Vagina (tissue), 2 donors: Measurements from ENCODE around the gene YWHAE. TPM values are rescaled to one million over a fixed set of nuclear protein-coding genes. Genes with fewer than 3 reads are reported as not detected.
A peak's percentile ranks its signal among the peaks of the same experiment; 100 is the strongest.
"Not testable (repeated sequence)": the region's sequence is repeated elsewhere in the genome, so short reads cannot be mapped to it uniquely, and the experiment has no call there.

Experiments
- DNase-seq, 2 donors: peaks; one replicate each; pipeline ENCODE4 v3.0.0-alpha.2; 2017; ENCODE audit errors: extremely low spot score in 2 of 2
- H3K27ac ChIP-seq: fragments of 200-600 bp; sonication (generic); one replicate; pipeline ENCODE4 v1.5.1; 2019
- H3K27me3 ChIP-seq: fragments of 200-600 bp; sonication (generic); one replicate; pipeline ENCODE4 v1.5.1; 2019
- H3K36me3 ChIP-seq, 2 donors: fragments of 200-600 bp; sonication (generic); one replicate each; pipeline ENCODE4 v1.5.1; 2017 to 2019
- H3K4me1 ChIP-seq: fragments of 200-600 bp; sonication (generic); one replicate; pipeline ENCODE4 v1.5.1; 2019
- H3K4me3 ChIP-seq, 2 donors: fragments of 200-600 bp; sonication (generic); 1 replicate in 1 of 2; 2 replicates in 1 of 2; pipeline ENCODE4 v1.5.1; 2016 to 2019
- H3K9me3 ChIP-seq: fragments of 200-600 bp; sonication (generic); one replicate; pipeline ENCODE4 v1.5.1; 2019
- CTCF ChIP-seq, 3 experiments: fragments of 450-650 bp in 2 of 3; fragments of 200-600 bp in 1 of 3; sonication (generic) in 1 of 3; IDR thresholded peaks; one replicate each; pipeline ENCODE4 v1.5.1; 2017 to 2019; ENCODE audit warnings: antibody characterized with exemption in 3 of 3, mild to moderate bottlenecking in 2 of 3, moderate library complexity in 2 of 3
- POLR2A ChIP-seq, 2 donors: fragments of 450-650 bp; IDR thresholded peaks; one replicate each; pipeline ENCODE4 v1.6.1; 2017; ENCODE audit warnings: antibody characterized with exemption in 2 of 2, mild to moderate bottlenecking in 2 of 2, moderate library complexity in 2 of 2
- POLR2AphosphoS5 ChIP-seq, 2 donors: sonication (generic); formaldehyde crosslinking; IDR thresholded peaks; one replicate each; pipeline ENCODE4 v1.9.0; 2017; ENCODE audit warnings: antibody characterized with exemption in 2 of 2, mild to moderate bottlenecking in 2 of 2, low read depth in 1 of 2; ENCODE audit not compliant: insufficient read depth in 1 of 2
- intact Hi-C: fragments of 100-400 bp; cut with DNase I; formaldehyde crosslinking; loops from one replicate; pipeline ENCODE4 v1.15.1; 2023
- total RNA-seq: library from RNA; depleted of rRNA; stranded (reverse); fragments of >200 nt; gene quantifications from one replicate; pipeline ENCODE4 v1.2.3, GENCODE V29; 2016

YWHAE gene
- 487 TPM for total RNA-seq

GRCh38 chr17:1399679-1400512 lies at the start of gene YWHAE:
Gene YWHAE, minus strand, starts transcription at chr17:1400222. Its CDS starts 112 bp downstream, at chr17:1400110.
- intact Hi-C loops, result no loop called here
- Histone ChIP-seq H3K9me3 (no peaks in the 10 kb centered on the region), H3K27me3 (no peaks in the 10 kb centered on the region), H3K4me3 (peak within 1 kb of the TSS; percentile 71 to 79), H3K27ac (peak within 1 kb of the TSS; percentile 94), H3K4me1 (peaks cover 45% of the 10 kb centered on the region), H3K36me3 (no peaks in the 10 kb centered on the region)
- peak in 1 of 2 donors; percentile 97 for DNase-seq
- TF ChIP-seq POLR2AphosphoS5 (IDR thresholded peaks at IDR 0.05; ENCODE audit: insufficient read depth in 1 of 2, low read depth in 1 of 2) (peak; percentile 80 to 99), POLR2A (IDR thresholded peaks at IDR 0.05) (peak in 1 of 2 donors; percentile 97), CTCF (IDR thresholded peaks at IDR 0.05) (no peak)

GRCh38 chr17:1449412-1449967 lies 49.5 kb upstream of the YWHAE start:
- no peaks in the 10 kb centered on the region for H3K27me3 ChIP-seq
- no peaks in the 10 kb centered on the region for H3K36me3 ChIP-seq
- H3K4me1 ChIP-seq, result peaks cover 80% of the 10 kb centered on the region
- H3K27ac ChIP-seq, result no peak overlapping the region
- intact Hi-C loops, result no loop called here
- no peak for TF ChIP-seq CTCF (IDR thresholded peaks at IDR 0.05)
- no peak for TF ChIP-seq POLR2AphosphoS5 (IDR thresholded peaks at IDR 0.05; ENCODE audit: insufficient read depth in 1 of 2, low read depth in 1 of 2)
- no peaks in the 10 kb centered on the region for H3K9me3 ChIP-seq
- no peak overlapping the region for H3K4me3 ChIP-seq
- no peak for DNase-seq

- intact Hi-C loops, result no loop called here
- Histone ChIP-seq H3K4me1 (peaks cover 56% of the 10 kb centered on the region), H3K27ac (no peak overlapping the region)
These were observed 47.0 kb upstream of the YWHAE start for GRCh38 chr17:1447052-1447451.

GRCh38 chr17:1446201-1446600 lies 46.2 kb upstream of the YWHAE start:
- intact Hi-C loops, result no loop called here
- Histone ChIP-seq H3K27me3 (no peaks in the 10 kb centered on the region), H3K27ac (no peak overlapping the region), H3K4me3 (no peak overlapping the region), H3K4me1 (peaks cover 48% of the 10 kb centered on the region), H3K36me3 (no peaks in the 10 kb centered on the region), H3K9me3 (no peaks in the 10 kb centered on the region)
- DNase-seq, result no peak
- no peak for TF ChIP-seq POLR2A (IDR thresholded peaks at IDR 0.05)
- no peak for TF ChIP-seq CTCF (IDR thresholded peaks at IDR 0.05)
- TF ChIP-seq POLR2AphosphoS5 (IDR thresholded peaks at IDR 0.05; ENCODE audit: insufficient read depth in 1 of 2, low read depth in 1 of 2), result no peak

More at GRCh38 chr17:1447052-1447451, 47.0 kb upstream of the YWHAE start:
- Histone ChIP-seq H3K9me3 (no peaks in the 10 kb centered on the region), H3K27me3 (no peaks in the 10 kb centered on the region), H3K4me3 (no peak overlapping the region), H3K36me3 (no peaks in the 10 kb centered on the region)
- no peak for DNase-seq
- no peak for TF ChIP-seq POLR2A (IDR thresholded peaks at IDR 0.05)
- no peak for TF ChIP-seq POLR2AphosphoS5 (IDR thresholded peaks at IDR 0.05; ENCODE audit: insufficient read depth in 1 of 2, low read depth in 1 of 2)
- no peak for TF ChIP-seq CTCF (IDR thresholded peaks at IDR 0.05)

GRCh38 chr17:1445695-1446094 lies 45.7 kb upstream of the YWHAE start:
- DNase-seq, H3K9me3 ChIP-seq, H3K27me3 ChIP-seq, H3K27ac ChIP-seq, H3K4me3 ChIP-seq, intact Hi-C loops, H3K36me3 ChIP-seq: not testable (repeated sequence)
- H3K4me1 ChIP-seq, result peaks cover 48% of the 10 kb centered on the region

- H3K4me3 ChIP-seq, DNase-seq, H3K9me3 ChIP-seq, H3K27me3 ChIP-seq, H3K27ac ChIP-seq, intact Hi-C loops, H3K36me3 ChIP-seq: not testable (repeated sequence)
- H3K4me1 ChIP-seq, result peaks cover 40% of the 10 kb centered on the region
These were observed 42.7 kb upstream of the YWHAE start for GRCh38 chr17:1442721-1443120.
